HFFc6 (cell line): ENCODE measurements around the gene SYT11. TPM values are rescaled to one million over a fixed set of nuclear protein-coding genes. Genes with fewer than 3 reads are reported as not detected.
A peak's percentile ranks its signal among the peaks of the same experiment; 100 is the strongest.
"Not testable (repeated sequence)": the region's sequence is repeated elsewhere in the genome, so short reads cannot be mapped to it uniquely, and the experiment has no call there.

Experiments
- DNase-seq: peaks from one replicate; pipeline ENCODE4 v3.0.0-alpha.2; 2018
- H3K27ac Mint-ChIP-seq: 2 replicates; pipeline ENCODE4 v1.8.0; 2020; ENCODE audit warnings: mild to moderate bottlenecking, mixed read lengths
- H3K27me3 Mint-ChIP-seq: 2 replicates; pipeline ENCODE4 v1.8.0; 2021; ENCODE audit warnings: mild to moderate bottlenecking, moderate library complexity, mixed read lengths; ENCODE audit not compliant: insufficient read depth
- H3K36me3 Mint-ChIP-seq: 2 replicates; pipeline ENCODE4 v1.8.0; 2021; ENCODE audit warnings: low read depth, mixed read lengths
- H3K4me1 Mint-ChIP-seq: 2 replicates; pipeline ENCODE4 v1.8.0; 2020; ENCODE audit warnings: low read depth, mixed read lengths
- H3K4me3 Mint-ChIP-seq: 2 replicates; pipeline ENCODE4 v1.8.0; 2020; ENCODE audit warnings: mild to moderate bottlenecking, moderate library complexity, mixed read lengths
- H3K9me3 Mint-ChIP-seq: 2 replicates; pipeline ENCODE4 v1.8.0; 2020; ENCODE audit warnings: mild to moderate bottlenecking, mixed read lengths
- total RNA-seq, 6 experiments: library from RNA; stranded (reverse); fragmentation: NEBNext Ultra II Directional; extraction: Animal tissue kit (Norgen Biotek cat#: 25700); gene quantifications; 2 replicates in 1 of 6; 3 replicates in 5 of 6; pipeline ENCODE4 v1.2.3, GENCODE V29; 2021
- TF ChIP-seq, protein P1 (sequence below): fragments of 200-600 bp; sonication (generic); IDR thresholded peaks from 2 replicates; pipeline ENCODE4 v1.5.0; 2021; ENCODE audit warnings: antibody characterized with exemption, mild to moderate bottlenecking

SYT11 gene
- total RNA-seq, 6 experiments from 2014 or later: 38.9 to 56.0 (median 48.8) TPM

DNA sequence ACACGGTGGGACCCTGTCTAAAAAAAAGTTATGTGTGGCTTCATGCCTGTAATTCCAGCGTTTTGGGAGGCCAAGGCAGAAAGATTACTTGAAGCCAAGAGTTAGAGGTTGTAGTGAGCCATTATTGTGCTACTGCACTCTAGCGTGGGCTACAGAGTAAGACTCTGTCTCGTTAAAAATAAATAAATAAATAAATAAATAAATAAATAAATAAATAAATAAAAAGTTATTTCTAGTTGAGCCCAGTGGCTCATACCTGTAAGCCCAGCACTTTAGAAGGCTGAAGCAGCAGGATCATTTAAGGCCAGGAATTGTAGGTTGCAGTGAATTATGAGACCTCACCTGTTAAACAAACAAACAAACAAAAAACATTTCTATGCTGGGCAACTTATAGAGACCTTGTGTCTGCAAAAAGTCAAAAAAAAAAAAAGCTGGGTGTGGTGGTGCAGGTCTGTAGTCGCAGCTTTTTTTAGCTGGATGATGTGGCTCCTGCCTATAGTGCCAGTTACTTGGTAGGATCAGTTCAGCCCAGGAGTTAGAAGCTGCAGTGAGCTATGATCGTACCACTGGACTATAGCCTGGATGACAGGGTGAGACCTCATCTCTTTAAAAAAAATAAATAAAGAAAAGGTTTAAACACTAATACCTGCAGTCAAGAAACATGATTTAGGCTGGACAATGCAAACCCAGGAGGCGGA, 27.9 kb upstream of the SYT11 start:
- H3K4me3 Mint-ChIP-seq: no peak overlapping the region
- no peaks in the 10 kb centered on the region for H3K9me3 Mint-ChIP-seq
- peaks cover 19% of the 10 kb centered on the region for H3K4me1 Mint-ChIP-seq
- H3K36me3 Mint-ChIP-seq: peaks cover 26% of the 10 kb centered on the region
- H3K27ac Mint-ChIP-seq: no peak overlapping the region
- TF ChIP-seq, protein P1, sequence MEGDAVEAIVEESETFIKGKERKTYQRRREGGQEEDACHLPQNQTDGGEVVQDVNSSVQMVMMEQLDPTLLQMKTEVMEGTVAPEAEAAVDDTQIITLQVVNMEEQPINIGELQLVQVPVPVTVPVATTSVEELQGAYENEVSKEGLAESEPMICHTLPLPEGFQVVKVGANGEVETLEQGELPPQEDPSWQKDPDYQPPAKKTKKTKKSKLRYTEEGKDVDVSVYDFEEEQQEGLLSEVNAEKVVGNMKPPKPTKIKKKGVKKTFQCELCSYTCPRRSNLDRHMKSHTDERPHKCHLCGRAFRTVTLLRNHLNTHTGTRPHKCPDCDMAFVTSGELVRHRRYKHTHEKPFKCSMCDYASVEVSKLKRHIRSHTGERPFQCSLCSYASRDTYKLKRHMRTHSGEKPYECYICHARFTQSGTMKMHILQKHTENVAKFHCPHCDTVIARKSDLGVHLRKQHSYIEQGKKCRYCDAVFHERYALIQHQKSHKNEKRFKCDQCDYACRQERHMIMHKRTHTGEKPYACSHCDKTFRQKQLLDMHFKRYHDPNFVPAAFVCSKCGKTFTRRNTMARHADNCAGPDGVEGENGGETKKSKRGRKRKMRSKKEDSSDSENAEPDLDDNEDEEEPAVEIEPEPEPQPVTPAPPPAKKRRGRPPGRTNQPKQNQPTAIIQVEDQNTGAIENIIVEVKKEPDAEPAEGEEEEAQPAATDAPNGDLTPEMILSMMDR: no peak
- no peak for DNase-seq
- no peaks in the 10 kb centered on the region for H3K27me3 Mint-ChIP-seq

- Mint-ChIP-seq H3K27ac (peak overlapping the region; percentile 82), H3K4me1 (peaks cover 19% of the 10 kb centered on the region), H3K36me3 (peaks cover 20% of the 10 kb centered on the region), H3K9me3 (no peaks in the 10 kb centered on the region), H3K27me3 (no peaks in the 10 kb centered on the region), H3K4me3 (no peak overlapping the region; the same call in 1 of the 2 replicates)
- DNase-seq: no peak
- TF ChIP-seq, protein P1: no peak
These were observed 25.6 kb upstream of the SYT11 start for GRCh38 chr1:155833665-155834295.

DNA sequence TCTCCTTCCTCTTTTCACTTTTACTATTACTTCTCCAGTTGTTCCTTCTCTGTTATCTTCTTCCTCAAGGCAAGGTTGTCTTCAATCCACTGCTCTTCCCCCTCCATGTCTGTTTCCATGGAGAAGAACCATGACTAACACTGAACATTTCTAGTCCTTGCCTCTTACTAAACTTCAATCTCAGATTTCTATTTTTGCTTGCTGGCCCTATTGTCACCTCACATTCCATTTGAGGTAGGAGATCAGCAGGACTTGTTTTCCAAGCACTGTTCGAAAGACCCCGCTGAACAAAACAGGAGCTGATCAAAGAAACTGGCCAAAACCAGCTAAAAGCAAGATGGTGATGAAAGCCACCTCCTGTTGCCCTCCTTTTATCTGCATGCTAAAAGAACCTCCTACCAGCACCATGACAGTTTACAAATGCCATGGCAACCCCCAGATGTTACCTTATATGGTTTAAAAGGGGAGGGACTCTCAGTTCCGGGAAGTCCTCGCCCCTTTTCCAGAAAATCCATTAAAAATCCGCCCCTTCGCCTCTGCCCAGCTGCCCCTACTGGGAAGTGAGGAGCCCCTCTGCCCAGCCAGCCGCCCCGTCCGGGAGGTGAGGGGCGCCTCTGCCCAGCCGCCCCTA, 25.0 kb upstream of the SYT11 start:
- TF ChIP-seq, protein P1: no peak
- peaks cover 20% of the 10 kb centered on the region for H3K36me3 Mint-ChIP-seq
- H3K4me3 Mint-ChIP-seq: no peak overlapping the region; the same call in 1 of the 2 replicates
- H3K27ac Mint-ChIP-seq: peak overlapping the region; percentile 82
- H3K4me1 Mint-ChIP-seq: peaks cover 19% of the 10 kb centered on the region
- H3K27me3 Mint-ChIP-seq: no peaks in the 10 kb centered on the region
- no peaks in the 10 kb centered on the region for H3K9me3 Mint-ChIP-seq
- DNase-seq: peak; percentile 49

DNA sequence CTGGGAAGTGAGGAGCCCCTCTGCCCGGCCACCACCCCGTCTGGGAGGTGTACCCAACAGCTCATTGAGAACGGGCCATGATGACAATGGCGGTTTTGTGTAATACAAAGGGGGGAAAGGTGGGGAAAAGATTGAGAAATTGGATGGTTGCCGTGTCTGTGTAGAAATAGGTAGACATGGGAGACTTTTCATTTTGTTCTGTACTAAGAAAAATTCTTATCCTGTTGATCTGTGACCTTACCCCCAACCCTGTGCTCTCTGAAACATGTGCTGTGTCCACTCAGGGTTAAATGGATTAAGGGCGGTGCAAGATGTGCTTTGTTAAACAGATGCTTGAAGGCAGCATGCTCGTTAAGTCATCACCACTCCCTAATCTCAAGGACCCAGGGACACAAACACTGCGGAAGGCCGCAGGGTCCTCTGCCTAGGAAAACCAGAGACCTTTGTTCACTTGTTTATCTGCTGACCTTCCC, 24.4 kb upstream of the SYT11 start:
- H3K4me3 Mint-ChIP-seq, H3K27me3 Mint-ChIP-seq, DNase-seq, H3K27ac Mint-ChIP-seq, H3K9me3 Mint-ChIP-seq: not testable (repeated sequence)
- peaks cover 20% of the 10 kb centered on the region for H3K36me3 Mint-ChIP-seq
- H3K4me1 Mint-ChIP-seq: peaks cover 19% of the 10 kb centered on the region

GRCh38 chr1:155835548-155835947, 23.8 kb upstream of the SYT11 start:
- TF ChIP-seq, protein P1: no peak
- peak overlapping the region; percentile 14; the same call in 1 of the 2 replicates for H3K27ac Mint-ChIP-seq
- no peak for DNase-seq
- no peaks in the 10 kb centered on the region for H3K27me3 Mint-ChIP-seq
- H3K36me3 Mint-ChIP-seq: peaks cover 20% of the 10 kb centered on the region
- peaks cover 19% of the 10 kb centered on the region for H3K4me1 Mint-ChIP-seq
- H3K4me3 Mint-ChIP-seq: no peak overlapping the region
- H3K9me3 Mint-ChIP-seq: no peaks in the 10 kb centered on the region

DNA sequence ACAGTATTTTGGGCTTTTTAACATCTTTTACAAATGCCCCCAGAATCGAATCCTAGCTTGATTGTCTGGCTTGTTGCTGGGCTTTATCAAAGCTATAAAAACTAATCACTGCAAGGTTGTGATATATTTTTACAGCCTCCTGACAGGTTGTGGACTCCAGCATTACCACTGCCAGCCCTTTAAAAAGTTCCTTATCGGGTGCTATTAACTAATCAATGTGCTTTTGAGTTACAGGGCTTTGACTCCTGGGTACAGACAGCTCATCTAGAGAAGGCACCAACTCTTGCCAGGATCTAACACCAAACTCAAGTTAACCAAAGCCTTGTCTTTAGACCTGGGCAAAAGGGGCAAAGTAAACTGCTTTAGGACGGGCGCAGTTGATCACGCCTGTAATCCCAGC, 19.0 kb upstream of the SYT11 start:
- TF ChIP-seq, protein P1: no peak
- Mint-ChIP-seq H3K9me3 (no peaks in the 10 kb centered on the region), H3K36me3 (peaks cover 30% of the 10 kb centered on the region), H3K4me1 (peaks cover 24% of the 10 kb centered on the region), H3K27ac (no peak overlapping the region), H3K27me3 (no peaks in the 10 kb centered on the region), H3K4me3 (no peak overlapping the region)
- no peak for DNase-seq
